H1 (cell line): Measurements from ENCODE around the gene SH3PXD2B. TPM values are rescaled to one million over a fixed set of nuclear protein-coding genes. Genes with fewer than 3 reads are reported as not detected.

Source experiments
- CTCF ChIA-PET: fragments of 300-600 bp; sonication (Branson Sonifier 250); formaldehyde crosslinking; loops from one replicate; lab custom pipeline; 2021; ENCODE audit not compliant: partially characterized antibody; lab: Charles Lee
- POLR2A ChIA-PET: fragments of 300-600 bp; sonication (Branson Sonifier 250); formaldehyde crosslinking; loops from one replicate; lab custom pipeline; 2021; ENCODE audit warnings: inconsistent platforms; ENCODE audit not compliant: partially characterized antibody; lab: Charles Lee
- DNase-seq, 2 experiments: peaks; one replicate each; pipeline versions ENCODE4 v3.0.0 to v3.0.0-alpha.2; 2010 to 2022; ENCODE audit warnings: low spot score in 2 of 2, low read depth in 1 of 2, mixed read lengths in 1 of 2
- FAIRE-seq: peaks from 2 replicates; lab custom pipeline; 2011; peaks lifted over from hg19 to GRCh38; lab: Jason Lieb, UNC
- H2AFZ ChIP-seq: 2 replicates; pipeline ENCODE4 v1.8.1; 2012; ENCODE audit warnings: low read length, inconsistent platforms
- H2AK5ac ChIP-seq: 2 replicates; pipeline ENCODE4 v1.6.1; 2013; ENCODE audit warnings: low read depth, low read length
- H2BK120ac ChIP-seq: replicated peaks from 2 replicates; pipeline ENCODE3; 2013; ENCODE audit warnings: low read depth, low read length, inconsistent platforms
- H2BK12ac ChIP-seq: 2 replicates; pipeline ENCODE4 v1.6.1; 2013; ENCODE audit warnings: low read depth, low read length
- H2BK15ac ChIP-seq: 2 replicates; pipeline ENCODE4 v1.6.1; 2013; ENCODE audit warnings: low read length
- H2BK20ac ChIP-seq: 2 replicates; pipeline ENCODE4 v1.6.1; 2013; ENCODE audit warnings: low read length
- H2BK5ac ChIP-seq: 2 replicates; pipeline ENCODE4 v1.6.1; 2013; ENCODE audit warnings: low read depth, low read length
- H3K14ac ChIP-seq: 2 replicates; pipeline ENCODE4 v1.6.1; 2013; ENCODE audit warnings: inconsistent platforms; ENCODE audit not compliant: insufficient read length
- H3K18ac ChIP-seq: 2 replicates; pipeline ENCODE4 v1.6.1; 2013; ENCODE audit warnings: low read length; ENCODE audit errors: extremely low read depth
- H3K23ac ChIP-seq: 2 replicates; pipeline ENCODE4 v1.6.1; 2013; ENCODE audit warnings: inconsistent platforms; ENCODE audit not compliant: insufficient read length
- H3K23me2 ChIP-seq: 2 replicates; pipeline ENCODE4 v1.6.1; 2013; ENCODE audit warnings: low read depth, low read length
- H3K27ac ChIP-seq: 2 replicates; pipeline ENCODE4 v1.6.1; 2011; ENCODE audit warnings: low read depth, low read length, inconsistent platforms
- H3K27me3 ChIP-seq, 4 experiments: replicated peaks in 1 of 4; 1 replicate in 1 of 4; 2 replicates in 3 of 4; pipeline versions ENCODE4 v1.6.1 to v1.8.1; 2011 to 2013; ENCODE audit warnings: low read length in 3 of 4, mild to moderate bottlenecking in 3 of 4, inconsistent platforms in 2 of 4, mixed read lengths in 2 of 4, moderate library complexity in 1 of 4; ENCODE audit not compliant: control insufficient read depth in 3 of 4, insufficient read depth in 3 of 4; ENCODE audit errors: extremely low read depth in 1 of 4
- H3K36me3 ChIP-seq, 4 experiments: 2 replicates each; pipeline versions ENCODE4 v1.6.1 to v1.8.1; 2011 to 2013; ENCODE audit warnings: mild to moderate bottlenecking in 4 of 4, low read length in 3 of 4, moderate library complexity in 2 of 4, control low read depth in 1 of 4, inconsistent platforms in 1 of 4; ENCODE audit not compliant: insufficient read depth in 4 of 4, control insufficient read depth in 2 of 4
- H3K4ac ChIP-seq: replicated peaks from 2 replicates; pipeline ENCODE3; 2013; ENCODE audit warnings: low read length, low read depth, mixed read lengths, inconsistent platforms; ENCODE audit not compliant: insufficient read length
- H3K4me1 ChIP-seq, 4 experiments: replicated peaks in 1 of 4; 1 replicate in 1 of 4; 2 replicates in 3 of 4; pipeline versions ENCODE4 v1.6.1 to v1.8.1; 2011 to 2013; ENCODE audit warnings: low read length in 3 of 4, inconsistent platforms in 2 of 4, mixed read lengths in 1 of 4; ENCODE audit not compliant: insufficient read depth in 4 of 4, control insufficient read depth in 3 of 4
- H3K4me2 ChIP-seq, 2 experiments: 2 replicates each; pipeline versions ENCODE4 v1.6.1 to v1.8.1; 2011 to 2013; ENCODE audit warnings: low read depth in 2 of 2, low read length in 2 of 2, control low read depth in 1 of 2, inconsistent platforms in 1 of 2, mild to moderate bottlenecking in 1 of 2; ENCODE audit not compliant: insufficient read depth in 1 of 2
- H3K4me3 ChIP-seq, 4 experiments: fragments of 200-600, 300-600 bp in 1 of 4; sonication (generic), shearing (Covaris generic), sonication (Bioruptor Twin) in 1 of 4; 2 replicates each; pipeline versions ENCODE4 v1.5.1 to v1.8.1; 2011 to 2016; ENCODE audit warnings: low read length in 4 of 4, low read depth in 3 of 4, control low read depth in 2 of 4, inconsistent platforms in 2 of 4, mild to moderate bottlenecking in 2 of 4, mixed read lengths in 1 of 4, moderate library complexity in 1 of 4; ENCODE audit not compliant: insufficient read depth in 2 of 4; ENCODE audit errors: extremely low read depth in 1 of 4
- H3K56ac ChIP-seq: replicated peaks from 2 replicates; pipeline ENCODE3; 2013; ENCODE audit warnings: low read depth, mild to moderate bottlenecking, mixed read lengths, low read length, inconsistent platforms; ENCODE audit not compliant: insufficient read length
- H3K79me1 ChIP-seq: 2 replicates; pipeline ENCODE4 v1.6.1; 2013; ENCODE audit warnings: low read depth, low read length, control low read depth
- H3K79me2 ChIP-seq, 2 experiments: 2 replicates each; pipeline versions ENCODE4 v1.6.1 to v1.8.1; 2012 to 2013; ENCODE audit warnings: low read length in 2 of 2, mild to moderate bottlenecking in 2 of 2, inconsistent platforms in 1 of 2; ENCODE audit not compliant: insufficient read depth in 2 of 2, control insufficient read depth in 1 of 2
- H3K9ac ChIP-seq, 4 experiments: replicated peaks in 1 of 4; 1 replicate in 1 of 4; 2 replicates in 3 of 4; pipeline versions ENCODE4 v1.6.1 to v1.8.1; 2011 to 2013; ENCODE audit warnings: low read depth in 3 of 4, low read length in 3 of 4, control low read depth in 2 of 4, mild to moderate bottlenecking in 2 of 4, moderate library complexity in 2 of 4, inconsistent platforms in 1 of 4; ENCODE audit errors: extremely low read depth in 1 of 4
- H3K9me3 ChIP-seq, 2 experiments: 2 replicates each; pipeline versions ENCODE4 v1.6.1 to v1.8.1; 2012 to 2013; ENCODE audit warnings: mild to moderate bottlenecking in 2 of 2, moderate library complexity in 2 of 2, control low read depth in 1 of 2, inconsistent platforms in 1 of 2, low read depth in 1 of 2, low read length in 1 of 2, mixed read lengths in 1 of 2; ENCODE audit not compliant: insufficient read depth in 2 of 2
- H4K20me1 ChIP-seq, 2 experiments: replicated peaks in 1 of 2; 2 replicates each; pipeline versions ENCODE3 to v1.8.1; 2011 to 2013; ENCODE audit warnings: inconsistent platforms in 2 of 2, low read length in 2 of 2, mild to moderate bottlenecking in 1 of 2; ENCODE audit not compliant: insufficient read depth in 2 of 2, control insufficient read depth in 1 of 2
- H4K5ac ChIP-seq: 2 replicates; pipeline ENCODE4 v1.6.1; 2013; ENCODE audit warnings: low read length, low read depth, mixed read lengths, inconsistent platforms; ENCODE audit not compliant: insufficient read length
- H4K8ac ChIP-seq: 2 replicates; pipeline ENCODE4 v1.8.0; 2013; ENCODE audit warnings: mild to moderate bottlenecking, moderate library complexity, low read length, inconsistent platforms; ENCODE audit not compliant: insufficient read depth; ENCODE audit errors: extremely low read depth
- H4K91ac ChIP-seq: replicated peaks from 2 replicates; pipeline ENCODE3; 2013; ENCODE audit warnings: low read length, mixed read lengths, inconsistent platforms; ENCODE audit not compliant: insufficient read length
- BACH1 ChIP-seq: IDR thresholded peaks from 2 replicates; pipeline ENCODE4 v1.6.1; 2012; ENCODE audit warnings: low read length, improper control_type of control experiment
- CEBPB ChIP-seq: IDR thresholded peaks from 2 replicates; pipeline ENCODE4 v1.6.1; 2012; ENCODE audit warnings: low read depth, low read length
- CREB1 ChIP-seq: IDR thresholded peaks from 2 replicates; pipeline ENCODE4 v1.6.1; 2012; ENCODE audit warnings: inconsistent platforms
- NANOG ChIP-seq: IDR thresholded peaks from 2 replicates; pipeline ENCODE4 v1.6.1; 2011; ENCODE audit warnings: low read length, low read depth, mild to moderate bottlenecking, inconsistent platforms; ENCODE audit not compliant: insufficient read depth, poor library complexity, severe bottlenecking
- POLR2A ChIP-seq, 2 experiments: IDR thresholded peaks; 1 replicate in 1 of 2; 2 replicates in 1 of 2; pipeline ENCODE4 v1.6.1; 2011; ENCODE audit warnings: low read depth in 2 of 2, low read length in 2 of 2, mild to moderate bottlenecking in 2 of 2; ENCODE audit errors: control extremely low read depth in 1 of 2
- SIX5 ChIP-seq: IDR thresholded peaks from 2 replicates; pipeline ENCODE4 v1.6.1; 2011; ENCODE audit warnings: mild to moderate bottlenecking, low read depth, low read length
- SP1 ChIP-seq: IDR thresholded peaks from 2 replicates; pipeline ENCODE4 v1.6.1; 2011; ENCODE audit warnings: low read depth, low read length
- SP2 ChIP-seq: IDR thresholded peaks from 2 replicates; pipeline ENCODE4 v1.6.1; 2012; ENCODE audit warnings: mild to moderate bottlenecking, low read length, inconsistent platforms
- TBP ChIP-seq: IDR thresholded peaks from 2 replicates; pipeline ENCODE4 v1.6.1; 2011; ENCODE audit warnings: low read depth, low read length, improper control_type of control experiment
- ZNF274 ChIP-seq: IDR thresholded peaks from 2 replicates; pipeline ENCODE4 v1.7.0; 2012; ENCODE audit warnings: low read length, borderline replicate concordance; ENCODE audit errors: extremely low read depth
- WGBS, 2 experiments: shearing (Covaris generic) in 1 of 2; methylation state at CpG; one replicate each; pipeline versions ENCODE4 v1.1.6 to v1.1.7; 2013 to 2015; ENCODE audit warnings: low lambda C conversion rate in 2 of 2, mixed read lengths in 2 of 2, inconsistent platforms in 1 of 2, low coverage in 1 of 2, missing lambda C conversion rate in 1 of 2; ENCODE audit not compliant: insufficient replicate concordance in 2 of 2, insufficient coverage in 1 of 2, insufficient read length in 1 of 2; ENCODE audit errors: extremely low coverage in 1 of 2, missing lambda C conversion rate in 1 of 2; 5-methylcytosine and 5-hydroxymethylcytosine counted together
- polyA plus RNA-seq, 7 experiments: library from polyadenylated mRNA; depleted of rRNA in 3 of 7; stranded (reverse) in 5 of 7; unstranded in 2 of 7; fragments of >200 nt in 5 of 7; fragments of 200-250 nt in 2 of 7; gene quantifications; 1 replicate in 5 of 7; 2 replicates in 1 of 7; 4 replicates in 1 of 7; pipeline versions ENCODE4 v1.2.1 to v1.2.3, GENCODE V29; 2011 to 2013; ENCODE audit warnings: missing spikeins in 2 of 7, mixed read lengths in 2 of 7
- total RNA-seq: library from RNA; stranded (reverse); fragmentation: NEBNext Ultra II Directional; extraction: Animal tissue kit (Norgen Biotek cat#: 25700); gene quantifications from 2 replicates; pipeline ENCODE4 v1.2.1, GENCODE V29; 2021
- TF ChIP-seq, protein P1 (sequence below), 3 experiments: IDR thresholded peaks; 1 replicate in 2 of 3; 2 replicates in 1 of 3; pipeline versions ENCODE4 v1.5.1 to v1.6.1; 2011; ENCODE audit warnings: low read length in 3 of 3, mild to moderate bottlenecking in 3 of 3, inconsistent platforms in 2 of 3, low read depth in 1 of 3, moderate library complexity in 1 of 3; ENCODE audit not compliant: insufficient read depth in 1 of 3; ENCODE audit errors: control extremely low read depth in 1 of 3

The SH3PXD2B gene
- total and polyA plus RNA-seq, 2 of the 8 experiments (the other 6 are each of a cell fraction or from before 2014, with no cell fraction given), result 32.9 to 72.9 TPM

DNA sequence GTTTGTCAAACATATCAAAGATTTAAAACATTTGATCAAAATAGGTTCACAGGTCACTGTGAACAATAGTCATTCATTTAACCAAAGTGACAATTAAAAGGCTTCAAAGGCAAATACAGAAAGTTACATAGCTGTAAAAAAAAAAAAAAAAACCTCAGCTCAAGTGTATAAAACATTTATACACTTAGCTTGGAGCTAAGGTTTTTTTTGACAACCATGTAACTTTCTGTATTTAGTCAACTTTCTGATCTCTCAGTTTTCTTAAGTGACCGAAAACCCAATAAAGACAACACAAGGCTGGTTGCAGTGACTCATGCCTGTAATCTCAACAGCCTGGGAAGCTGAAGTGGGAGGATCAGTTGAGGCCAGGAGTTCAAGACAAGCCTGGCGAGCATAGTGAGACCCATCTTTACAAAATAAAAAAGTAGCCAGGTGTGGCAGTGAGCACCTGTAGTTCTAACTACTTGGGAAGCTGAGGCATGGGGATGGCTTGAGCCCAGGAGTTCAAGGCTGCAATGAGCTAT lies 154.3 kb downstream of the SH3PXD2B start:
- no peak overlapping the region for H3K4ac ChIP-seq
- WGBS, 2 experiments, result 82% methylated on average over 2 of the region's 2 CpGs; no CpG with 5 or more reads in 1 of the 2 experiments
- no peak overlapping the region for H2BK12ac ChIP-seq
- no peak overlapping the region for H3K14ac ChIP-seq
- H3K79me1 ChIP-seq, result no peaks in the 10 kb centered on the region
- H3K27ac ChIP-seq, result no peak overlapping the region
- H3K18ac ChIP-seq, result no peak overlapping the region
- POLR2A ChIA-PET, result no interaction called here
- no peaks in the 10 kb centered on the region for H3K36me3 ChIP-seq
- H4K5ac ChIP-seq, result no peak overlapping the region
- no peak overlapping the region for H2BK5ac ChIP-seq
- no peaks in the 10 kb centered on the region for H3K9me3 ChIP-seq
- no peak overlapping the region for H3K4me2 ChIP-seq
- no peak for DNase-seq
- TF ChIP-seq SP1 (no peak), ZNF274 (no peak), SP2 (no peak), SIX5 (no peak), BACH1 (no peak), TBP (no peak), POLR2A (IDR thresholded peaks at IDR 0.05; ENCODE audit: control extremely low read depth in 1 of 2, low read depth in 2 of 2, low read length in 2 of 2) (no peak), NANOG (no peak), CEBPB (no peak), CREB1 (no peak)
- TF ChIP-seq, protein P1, sequence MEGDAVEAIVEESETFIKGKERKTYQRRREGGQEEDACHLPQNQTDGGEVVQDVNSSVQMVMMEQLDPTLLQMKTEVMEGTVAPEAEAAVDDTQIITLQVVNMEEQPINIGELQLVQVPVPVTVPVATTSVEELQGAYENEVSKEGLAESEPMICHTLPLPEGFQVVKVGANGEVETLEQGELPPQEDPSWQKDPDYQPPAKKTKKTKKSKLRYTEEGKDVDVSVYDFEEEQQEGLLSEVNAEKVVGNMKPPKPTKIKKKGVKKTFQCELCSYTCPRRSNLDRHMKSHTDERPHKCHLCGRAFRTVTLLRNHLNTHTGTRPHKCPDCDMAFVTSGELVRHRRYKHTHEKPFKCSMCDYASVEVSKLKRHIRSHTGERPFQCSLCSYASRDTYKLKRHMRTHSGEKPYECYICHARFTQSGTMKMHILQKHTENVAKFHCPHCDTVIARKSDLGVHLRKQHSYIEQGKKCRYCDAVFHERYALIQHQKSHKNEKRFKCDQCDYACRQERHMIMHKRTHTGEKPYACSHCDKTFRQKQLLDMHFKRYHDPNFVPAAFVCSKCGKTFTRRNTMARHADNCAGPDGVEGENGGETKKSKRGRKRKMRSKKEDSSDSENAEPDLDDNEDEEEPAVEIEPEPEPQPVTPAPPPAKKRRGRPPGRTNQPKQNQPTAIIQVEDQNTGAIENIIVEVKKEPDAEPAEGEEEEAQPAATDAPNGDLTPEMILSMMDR (IDR thresholded peaks at IDR 0.05; ENCODE audit: control extremely low read depth in 1 of 3, insufficient read depth in 1 of 3, low read depth in 1 of 3, low read length in 3 of 3), result no peak
- TF ChIP-seq, all 59 proteins: peak for 0
- H4K8ac ChIP-seq, result no peak overlapping the region
- H2BK120ac ChIP-seq, result no peak overlapping the region
- H2BK15ac ChIP-seq, result no peak overlapping the region
- no peaks in the 10 kb centered on the region for H3K27me3 ChIP-seq
- no peak overlapping the region for H3K56ac ChIP-seq
- H3K23me2 ChIP-seq, result no peaks in the 10 kb centered on the region
- no peak overlapping the region for H3K4me3 ChIP-seq
- H3K79me2 ChIP-seq, result no peaks in the 10 kb centered on the region
- no peak overlapping the region for H2AFZ ChIP-seq
- H3K9ac ChIP-seq, result no peak overlapping the region
- CTCF ChIA-PET, result interaction anchor here (1.8 kb wide), 1 partner anchor 254 kb away, joined by 4 read pairs; no protein-coding TSS in a partner anchor
- H2BK20ac ChIP-seq, result no peak overlapping the region
- H2AK5ac ChIP-seq, result no peak overlapping the region
- no peaks in the 10 kb centered on the region for H4K20me1 ChIP-seq
- H3K4me1 ChIP-seq, result no peaks in the 10 kb centered on the region
- H4K91ac ChIP-seq, result no peak overlapping the region
- no peak for FAIRE-seq
- H3K23ac ChIP-seq, result no peak overlapping the region
